NCI-H2196 (cell line): ENCODE results near the gene UGT1A5.

ENCODE experiments used
- DNase-seq: peaks from one replicate; lab custom pipeline; 2025; ENCODE audit not compliant: unreplicated experiment; lab: John Stamatoyannopoulos, UW

The UGT1A5 gene

DNA sequence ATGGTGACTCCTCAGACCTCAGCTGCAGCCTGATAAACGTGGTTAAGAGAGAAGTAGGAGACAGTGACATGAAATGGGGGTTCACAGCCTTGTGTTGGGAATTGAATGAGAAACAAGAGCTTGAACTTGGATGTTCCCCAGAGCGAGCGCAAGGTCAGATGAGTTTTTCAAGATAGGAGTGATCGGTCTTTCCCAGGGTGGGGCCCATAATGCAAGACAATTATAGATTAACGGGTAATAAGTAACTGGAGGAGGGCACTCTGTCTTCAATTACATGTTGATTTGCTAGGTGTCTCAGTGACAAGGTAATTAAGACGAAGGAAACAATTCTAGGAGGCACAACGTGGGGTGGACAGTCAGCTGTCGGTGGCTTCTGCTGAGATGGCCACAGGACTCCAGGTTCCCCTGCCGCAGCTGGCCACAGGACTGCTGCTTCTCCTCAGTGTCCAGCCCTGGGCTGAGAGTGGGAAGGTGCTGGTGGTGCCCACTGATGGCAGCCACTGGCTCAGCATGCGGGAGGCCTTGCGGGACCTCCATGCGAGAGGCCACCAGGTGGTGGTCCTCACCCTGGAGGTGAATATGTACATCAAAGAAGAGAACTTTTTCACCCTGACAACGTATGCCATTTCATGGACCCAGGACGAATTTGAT, at the start of gene UGT1A5:
Gene UGT1A5 (plus strand): TSS at position 297 of the 651 bp plus-strand sequence. CDS start 85 bp downstream, at position 382.
- no peak for DNase-seq

DNA sequence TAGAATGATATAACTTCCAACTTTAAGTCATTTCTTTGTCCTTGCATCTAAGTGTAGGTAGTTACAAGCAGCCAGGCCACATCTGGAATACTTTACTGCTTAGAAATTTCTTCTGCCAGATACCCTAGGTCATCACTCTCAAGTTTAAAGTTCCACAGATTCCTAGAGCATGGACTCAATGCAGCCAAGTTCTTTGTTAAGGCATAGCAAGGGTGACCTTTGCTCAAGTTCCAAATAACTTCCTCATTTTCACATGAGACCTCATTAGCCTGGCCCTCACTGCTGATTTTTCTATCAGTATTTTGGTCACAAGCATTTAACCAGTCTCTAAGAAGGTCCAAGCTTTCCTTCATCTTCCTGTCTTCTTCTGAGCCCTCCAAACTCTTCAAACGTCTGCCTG, 48.8 kb upstream of the UGT1A5 start:
- no peak for DNase-seq

DNA sequence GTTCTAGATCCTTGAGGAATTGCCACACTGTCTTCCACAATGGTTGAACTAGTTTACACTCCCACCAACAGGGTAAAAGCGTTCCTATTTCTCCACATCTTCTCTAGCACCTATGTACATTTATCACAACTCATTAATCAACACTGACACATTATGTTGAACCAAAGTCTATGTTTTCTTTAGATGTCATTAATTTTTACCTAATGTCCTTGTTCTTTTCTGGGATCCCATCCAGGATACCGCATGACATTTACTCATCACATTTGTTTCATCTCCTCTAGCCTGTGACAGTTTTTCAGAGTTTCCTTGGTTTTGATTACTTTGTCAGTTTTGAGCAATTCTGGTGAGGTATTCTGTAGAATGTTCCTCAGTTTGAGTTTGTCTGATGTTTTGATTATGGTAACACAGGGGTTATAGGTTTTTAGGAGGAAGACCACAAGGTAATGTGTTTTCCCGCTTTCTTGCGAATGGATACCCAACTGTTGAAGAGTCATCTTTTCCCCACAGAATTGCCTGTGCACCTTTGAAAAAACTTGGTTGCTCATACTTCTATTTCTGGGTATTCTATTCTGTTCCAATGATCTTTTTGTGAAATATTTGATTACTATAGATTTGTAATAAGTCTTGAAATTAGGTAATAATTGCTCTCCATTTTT, 44.0 kb upstream of the UGT1A5 start:
- no peak for DNase-seq

DNA sequence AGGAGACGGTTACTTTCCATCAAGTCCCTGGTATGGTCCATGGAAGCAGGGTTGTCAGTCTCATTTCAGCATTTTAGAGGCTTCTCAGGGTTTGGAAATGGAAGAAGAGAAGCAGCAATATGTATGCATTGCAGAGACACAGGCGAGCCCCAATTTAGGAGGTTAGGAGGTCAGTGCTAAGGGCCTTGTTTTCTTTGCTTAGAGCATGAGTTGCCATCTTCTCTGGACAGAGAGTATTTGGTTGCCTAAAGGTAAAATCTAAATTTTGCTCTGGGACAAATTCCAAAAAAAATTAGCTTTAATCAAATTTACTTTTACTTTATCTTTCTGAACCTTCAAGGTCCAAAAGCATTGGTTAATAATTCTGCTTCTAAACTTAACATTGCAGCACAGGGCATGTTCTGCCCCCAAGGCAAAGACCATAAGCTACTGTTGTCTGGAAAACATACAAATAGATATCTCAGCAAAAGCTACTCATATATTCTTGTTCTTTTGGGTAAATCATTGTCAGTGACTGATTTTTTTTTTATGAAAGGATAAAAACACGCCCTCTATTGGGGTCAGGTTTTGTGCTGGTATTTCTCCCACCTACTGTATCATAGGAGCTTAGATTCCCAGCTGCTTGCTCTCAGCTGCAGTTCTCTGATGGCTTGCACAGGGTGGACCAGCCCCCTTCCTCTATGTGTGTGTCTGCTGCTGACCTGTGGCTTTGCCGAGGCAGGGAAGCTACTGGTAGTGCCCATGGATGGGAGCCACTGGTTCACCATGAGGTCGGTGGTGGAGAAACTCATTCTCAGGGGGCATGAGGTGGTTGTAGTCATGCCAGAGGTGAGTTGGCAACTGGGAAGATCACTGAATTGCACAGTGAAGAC, 41.2 kb upstream of the UGT1A5 start, which contains the start of gene UGT1A9:
Gene UGT1A9 (plus strand): TSS at position 609 of the 872 bp plus-strand sequence. CDS start 37 bp downstream, at position 646.
- DNase-seq: no peak

DNA sequence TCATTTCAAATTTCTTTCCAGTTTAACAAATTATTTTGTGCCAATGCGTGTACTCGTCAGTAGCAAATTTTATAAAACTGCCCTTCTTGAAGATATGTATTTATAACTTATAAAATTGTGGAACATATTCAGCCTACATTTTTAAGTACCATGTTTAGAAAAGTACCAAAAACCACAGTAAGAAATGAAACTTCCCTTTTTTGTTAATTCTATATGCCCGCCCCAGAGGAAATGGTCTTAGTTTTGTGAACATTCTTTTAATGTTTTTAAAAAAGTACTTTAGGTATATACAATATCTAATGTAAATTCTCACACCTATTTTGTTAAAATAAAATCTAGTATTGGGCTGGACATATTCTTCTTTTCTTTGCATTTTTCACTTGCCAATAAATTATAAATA, 39.8 kb upstream of the UGT1A5 start:
- DNase-seq: no peak

DNA sequence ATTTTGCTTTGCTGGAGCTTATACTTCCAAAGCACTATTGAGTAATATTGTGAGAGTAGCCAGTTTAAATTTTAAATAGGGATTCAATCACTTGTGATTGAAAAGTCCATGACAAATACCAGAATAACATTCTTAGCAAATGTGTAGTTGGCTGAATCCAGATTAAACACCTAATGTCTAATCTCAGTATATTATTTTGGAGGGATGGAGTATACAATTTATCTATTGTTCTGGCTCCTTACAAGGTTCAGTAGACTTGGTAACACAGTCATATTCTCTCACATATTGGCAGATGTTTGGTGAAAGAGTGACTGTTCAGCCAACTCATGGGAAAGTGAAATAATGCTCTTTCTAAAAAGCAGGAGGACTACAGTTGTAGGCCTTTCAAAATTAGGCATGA, 38.8 kb upstream of the UGT1A5 start:
- DNase-seq: no peak

DNA sequence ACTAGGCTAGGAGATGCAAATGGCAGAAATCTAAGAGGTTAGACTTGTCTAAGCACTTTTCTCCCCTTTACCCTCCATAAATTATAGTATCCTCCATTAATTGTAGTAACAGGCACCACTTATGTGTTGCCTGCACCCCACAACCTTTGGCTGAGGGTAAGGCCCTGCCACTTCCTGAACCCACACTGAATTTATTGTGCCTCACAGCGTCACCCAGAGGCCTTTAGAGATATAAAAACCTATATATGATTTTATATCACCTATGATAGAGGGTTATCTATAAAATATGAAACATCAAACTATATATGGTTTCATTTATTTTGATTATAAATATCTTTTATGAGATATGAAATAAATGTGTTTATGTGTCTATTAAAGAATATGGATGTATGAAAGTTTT, 38.4 kb upstream of the UGT1A5 start:
- DNase-seq: no peak

DNA sequence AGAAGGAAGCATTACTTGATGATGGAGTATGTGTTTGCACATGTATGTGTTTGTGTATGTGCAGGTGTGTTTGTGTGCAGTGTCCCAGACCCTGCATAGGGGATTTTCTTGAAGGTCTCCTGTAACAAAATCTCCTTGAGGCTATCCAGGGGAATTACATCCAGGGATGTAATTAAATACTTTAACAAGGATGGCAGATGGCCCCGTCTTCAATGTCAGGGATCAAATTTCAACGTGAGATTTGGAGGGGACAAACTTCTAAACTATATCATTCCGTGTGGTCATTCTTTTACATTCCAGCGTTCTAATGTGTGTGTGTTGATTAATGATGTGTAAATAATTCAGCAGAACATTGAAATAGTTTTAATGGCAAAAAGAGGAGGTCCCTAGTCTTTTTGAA, 37.7 kb upstream of the UGT1A5 start:
- no peak for DNase-seq

DNA sequence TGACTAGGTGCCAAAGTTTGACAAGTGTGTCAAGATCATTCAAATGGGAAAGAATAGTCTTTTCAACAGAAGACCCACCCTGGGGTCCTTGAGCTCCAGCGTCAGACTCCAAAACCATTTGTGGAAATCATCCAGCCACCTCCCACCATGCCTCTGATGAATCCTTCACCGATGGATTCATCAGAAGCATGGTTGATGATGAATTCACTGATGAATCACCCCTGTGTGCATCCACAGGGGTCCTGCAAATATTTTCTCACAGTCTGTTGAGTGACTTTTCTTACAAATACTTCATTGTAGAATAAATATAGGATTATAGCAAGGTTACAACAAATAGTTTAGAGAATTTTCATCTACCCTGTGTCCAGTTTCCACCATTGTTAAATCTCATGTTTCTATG, 36.7 kb upstream of the UGT1A5 start:
- DNase-seq: no peak

DNA sequence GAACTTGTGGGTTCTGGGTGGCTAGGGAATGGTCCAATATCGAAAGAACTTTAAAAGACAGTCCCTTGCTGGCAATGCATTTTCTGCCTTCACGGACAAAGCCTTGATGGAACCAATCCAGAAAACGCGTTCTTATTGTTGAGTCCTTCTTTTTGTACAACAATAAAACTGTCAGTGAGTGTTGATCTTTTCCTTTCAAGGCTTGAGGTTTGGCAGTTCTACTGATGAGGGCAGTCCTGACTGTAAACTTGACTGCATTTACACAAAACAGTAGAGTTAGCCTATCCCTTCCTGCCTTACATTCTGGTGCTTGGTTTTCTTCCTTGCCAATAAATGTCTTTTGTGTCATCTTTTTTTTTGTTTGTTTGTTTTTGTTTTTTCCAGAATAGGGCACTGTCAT, 33.5 kb upstream of the UGT1A5 start:
- DNase-seq: no peak

DNA sequence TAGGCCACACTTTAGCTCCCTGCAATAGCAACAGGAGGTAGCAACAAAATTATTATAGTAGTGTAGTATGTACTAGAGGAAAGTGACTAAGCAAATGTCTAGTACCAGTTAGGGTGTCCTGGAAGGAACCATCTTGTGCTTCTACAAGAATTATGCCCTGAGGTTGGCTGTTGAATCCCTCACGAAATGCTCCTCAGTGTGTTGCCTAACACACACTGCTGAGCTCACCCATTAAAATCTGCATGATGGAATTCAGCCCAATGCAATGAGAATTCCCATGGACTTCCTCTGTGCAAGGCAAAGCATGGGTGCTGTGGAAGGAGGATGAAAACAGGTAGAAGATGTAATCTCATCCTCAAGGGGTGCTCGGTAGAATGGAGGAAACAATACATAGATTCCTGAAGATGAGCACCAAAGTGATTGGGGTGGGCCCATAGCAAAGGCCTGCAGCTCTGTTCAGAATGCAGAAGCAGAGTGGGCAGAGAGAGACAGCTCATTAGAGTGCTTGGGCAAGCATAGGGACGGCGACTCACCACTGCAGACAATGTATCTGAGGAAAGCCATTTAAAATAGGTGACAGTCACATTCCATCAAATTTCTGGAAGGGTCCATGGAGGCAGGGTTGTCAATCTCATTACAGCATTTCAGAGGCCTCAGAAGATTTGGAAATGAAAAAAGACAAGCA, 32.2 kb upstream of the UGT1A5 start:
- DNase-seq: no peak

DNA sequence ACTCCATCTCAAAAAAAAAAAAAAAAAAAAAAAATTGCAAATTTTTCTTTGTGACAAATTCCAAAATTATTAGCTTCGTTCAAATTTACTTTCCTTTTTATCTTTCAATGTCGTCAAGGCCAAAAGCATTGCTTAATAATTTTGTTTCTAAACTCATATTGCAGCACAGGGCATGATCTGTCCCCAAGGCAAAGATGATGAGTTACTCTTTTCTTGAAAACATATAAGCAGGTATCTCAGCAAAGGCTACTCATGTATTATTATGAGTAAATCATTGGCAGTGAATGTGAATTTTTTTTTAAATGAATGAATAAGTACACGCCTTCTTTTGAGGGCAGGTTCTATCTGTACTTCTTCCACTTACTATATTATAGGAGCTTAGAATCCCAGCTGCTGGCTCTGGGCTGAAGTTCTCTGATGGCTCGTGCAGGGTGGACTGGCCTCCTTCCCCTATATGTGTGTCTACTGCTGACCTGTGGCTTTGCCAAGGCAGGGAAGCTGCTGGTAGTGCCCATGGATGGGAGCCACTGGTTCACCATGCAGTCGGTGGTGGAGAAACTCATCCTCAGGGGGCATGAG, 31.1 kb upstream of the UGT1A5 start, which contains the start of gene UGT1A7:
Gene UGT1A7 (plus strand): TSS at position 381 of the 579 bp plus-strand sequence. CDS start 37 bp downstream, at position 418.
- DNase-seq: no peak

DNA sequence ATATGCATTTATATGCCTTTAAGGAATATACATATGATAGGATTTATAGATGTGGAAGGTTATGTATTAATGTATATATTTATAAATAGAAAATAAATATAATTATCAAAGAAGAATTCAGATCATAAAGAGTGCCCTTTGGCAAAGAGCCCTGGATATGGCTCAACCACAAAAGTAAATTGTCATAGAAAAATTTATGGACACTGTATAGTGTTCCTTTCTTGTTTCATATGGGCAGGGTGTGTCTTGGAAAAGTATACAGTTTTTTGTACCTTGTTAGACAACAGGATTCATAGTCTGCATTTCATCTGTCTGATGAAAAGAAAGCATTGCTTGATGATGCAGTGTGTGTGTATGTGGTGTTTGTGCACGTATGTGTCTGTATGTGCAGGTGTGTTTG, 28.1 kb upstream of the UGT1A5 start:
- no peak for DNase-seq

DNA sequence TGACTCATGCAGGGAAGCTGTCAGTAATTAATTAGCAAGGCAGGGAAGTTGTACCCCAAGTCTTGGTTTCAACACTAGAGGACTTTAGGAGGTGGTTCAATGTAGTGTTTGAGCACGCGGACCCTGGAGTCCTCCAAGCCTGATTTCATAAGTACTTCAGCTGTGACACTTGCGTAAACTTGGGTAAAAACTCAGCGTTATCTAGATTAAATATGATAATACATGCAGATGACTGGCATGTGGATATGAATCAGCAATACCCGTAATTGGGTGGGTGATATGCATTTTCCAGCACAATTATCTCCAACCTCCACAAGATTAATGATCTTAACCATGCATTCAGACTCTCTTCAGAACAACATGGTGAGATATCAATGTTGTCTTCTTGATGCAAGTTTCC, 25.8 kb upstream of the UGT1A5 start:
- DNase-seq: no peak

DNA sequence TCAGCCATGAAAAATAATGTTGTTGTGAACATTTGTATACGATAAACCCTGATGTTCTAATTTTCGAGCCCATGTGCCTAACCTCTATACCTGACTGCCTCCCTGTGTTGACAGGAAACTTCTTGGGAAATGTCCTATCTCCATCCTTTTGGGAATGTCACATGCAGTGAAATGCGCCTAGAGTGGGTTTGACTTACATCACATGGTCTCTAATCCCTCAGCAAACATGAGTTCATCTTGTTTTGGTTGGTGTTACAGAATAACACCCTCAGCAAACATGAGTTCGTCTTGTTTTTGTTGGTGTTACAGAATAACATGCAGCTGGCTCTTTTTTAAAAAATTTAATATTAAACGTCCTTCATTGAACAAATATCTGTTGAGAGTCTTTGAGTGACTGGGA, 24.4 kb upstream of the UGT1A5 start:
- DNase-seq: no peak

DNA sequence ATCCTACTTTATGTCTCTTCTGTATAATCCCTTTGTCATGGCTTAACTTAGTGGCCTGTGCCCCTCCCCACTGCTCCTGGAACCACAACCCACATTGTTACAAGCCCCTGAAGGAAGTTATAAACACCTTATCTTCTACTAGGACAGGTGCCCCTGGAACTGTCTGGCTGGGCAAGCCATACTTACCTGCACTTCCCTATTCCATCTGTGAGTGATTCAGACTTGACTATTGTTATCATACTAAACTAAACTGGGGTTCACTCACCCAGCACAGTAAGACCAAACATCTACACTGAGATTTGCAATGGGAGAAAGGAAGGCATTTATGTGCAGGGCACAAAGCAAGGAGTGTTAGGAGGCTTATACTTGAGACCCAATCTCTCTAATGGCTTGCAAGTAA, 23.7 kb upstream of the UGT1A5 start:
- no peak for DNase-seq

DNA sequence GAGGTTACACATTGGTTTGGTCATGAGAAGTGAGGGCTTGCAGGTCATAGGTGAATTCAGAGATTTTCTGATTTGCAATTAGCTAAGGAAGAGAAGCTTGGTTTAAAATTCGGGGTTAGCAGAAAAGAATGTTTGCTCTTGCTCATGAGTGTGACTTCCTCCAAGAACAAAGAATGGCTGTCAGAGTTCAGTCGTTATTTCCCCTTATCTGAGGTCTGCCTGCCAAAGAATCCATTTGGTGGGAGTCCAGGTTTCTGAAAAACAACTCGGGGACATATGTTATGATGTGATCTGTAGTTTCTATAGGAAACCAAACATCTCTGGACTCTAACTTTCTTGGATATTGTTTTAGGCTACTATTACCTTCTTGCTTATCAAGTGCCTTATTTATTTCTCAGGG, 23.2 kb upstream of the UGT1A5 start:
- no peak for DNase-seq

DNA sequence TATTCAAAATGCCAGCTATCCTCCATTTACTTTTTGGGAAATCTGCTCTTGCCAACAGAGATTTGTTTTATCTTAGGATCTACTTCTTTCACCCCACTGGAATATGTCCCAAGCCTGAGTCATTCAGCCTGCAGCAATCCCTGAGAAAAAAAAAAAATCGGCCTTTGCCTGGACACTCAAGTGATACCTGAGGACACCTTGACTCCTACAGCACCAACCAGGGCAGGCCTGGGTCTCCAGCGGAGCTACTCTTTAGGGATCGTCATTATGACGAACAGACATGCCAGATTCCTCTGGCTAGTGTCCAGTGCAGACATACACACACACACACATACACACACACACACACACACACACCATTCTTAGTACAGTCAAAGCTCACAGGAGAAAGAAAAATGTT, 22.3 kb upstream of the UGT1A5 start:
- DNase-seq: no peak

DNA sequence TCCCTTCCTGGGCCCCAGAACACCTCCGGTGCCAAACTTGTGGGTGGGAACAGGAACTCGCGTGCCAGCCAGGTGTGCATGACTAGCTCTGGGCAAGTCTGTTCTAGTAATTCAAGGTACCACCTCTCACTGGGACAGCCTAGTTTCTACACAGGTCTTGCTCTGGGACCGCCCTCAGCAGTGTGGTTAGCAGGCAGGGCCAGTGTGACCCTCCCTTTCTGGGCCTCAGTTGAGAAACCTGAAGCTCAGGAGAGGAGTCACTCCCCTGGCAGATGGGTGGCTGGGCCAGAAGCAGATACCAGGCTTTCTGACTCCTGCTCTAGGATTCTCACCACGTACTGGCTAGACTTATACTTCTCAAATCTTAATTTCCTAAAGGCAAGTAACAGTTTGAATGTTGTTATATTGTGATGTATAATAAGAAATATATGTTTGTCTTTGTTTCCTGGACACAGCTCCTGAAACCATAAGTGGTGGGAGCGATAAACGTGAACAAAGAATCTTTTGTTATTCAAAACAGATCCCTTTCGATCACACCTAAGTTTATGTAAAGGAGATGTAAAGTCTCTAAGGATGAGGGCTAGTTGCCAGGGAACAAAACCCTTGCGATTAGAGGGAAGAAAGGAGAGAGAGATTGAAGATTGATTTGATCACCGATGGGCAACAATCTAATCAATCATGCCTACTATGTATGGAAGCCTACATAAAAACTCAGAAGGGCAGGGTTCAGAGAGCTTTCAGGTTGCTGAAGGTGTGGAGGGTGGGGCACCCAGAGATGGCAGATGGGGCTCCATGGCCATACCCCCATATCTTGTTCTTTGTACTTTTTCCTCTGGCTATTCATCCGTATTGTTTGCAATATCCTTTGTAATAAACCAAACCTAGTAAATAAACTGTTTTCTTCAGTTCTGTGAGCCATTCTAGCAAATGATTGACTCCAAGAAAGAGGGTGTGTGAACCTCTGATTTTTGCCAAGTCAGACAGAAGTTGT, 21.0 kb upstream of the UGT1A5 start:
- no peak for DNase-seq

DNA sequence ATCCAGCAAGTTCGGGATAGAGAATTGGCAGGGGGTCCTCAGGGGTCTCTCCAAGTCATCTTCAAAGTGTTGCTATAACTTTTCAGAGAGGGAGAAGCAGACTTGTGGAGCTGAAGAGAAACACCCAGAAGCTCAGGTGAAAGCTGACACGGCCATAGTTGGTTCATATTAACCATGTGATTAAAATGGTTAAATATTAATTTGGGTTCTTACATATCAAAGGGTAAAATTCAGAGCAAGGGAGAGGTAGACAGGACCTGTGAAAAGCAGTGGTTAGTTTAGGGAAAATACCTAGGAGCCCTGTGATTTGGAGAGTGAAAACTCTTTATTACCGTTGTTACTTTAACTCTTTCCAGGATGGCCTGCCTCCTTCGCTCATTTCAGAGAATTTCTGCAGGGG, 20.1 kb upstream of the UGT1A5 start, which contains the start of gene UGT1A6:
Gene UGT1A6 (plus strand): TSS at position 243 of the 400 bp plus-strand sequence. CDS start 115 bp downstream, at position 358.
- no peak for DNase-seq
